Activated CD4-positive, alpha-beta T cell treated with anti-CD3 and anti-CD28 coated beads for 36 hours (primary cell): ENCODE measurements around the gene ARFIP2. TPM values are rescaled to one million over a fixed set of nuclear protein-coding genes. Genes with fewer than 3 reads are reported as not detected.
A peak's percentile ranks its signal among the peaks of the same experiment; 100 is the strongest.

Source experiments
- ATAC-seq: fragments of 200-7000 bp; cut with Tn5 transposase; one replicate; pipeline ENCODE4 v1.10.0; 2021; ENCODE audit warnings: mild to moderate bottlenecking, moderate library complexity
- CTCF ChIA-PET: fragments of 350-600 bp; sonication (Branson Sonifier 250); formaldehyde crosslinking; loops from one replicate; lab custom pipeline; 2021; ENCODE audit warnings: antibody characterized with exemption; lab: Charles Lee
- POLR2A ChIA-PET: fragments of 350-600 bp; sonication (Branson Sonifier 250); formaldehyde crosslinking; loops from one replicate; lab custom pipeline; 2021; ENCODE audit warnings: antibody characterized with exemption, inconsistent platforms; lab: Charles Lee
- DNase-seq: peaks from one replicate; pipeline ENCODE4 v3.0.0-alpha.2; 2020
- H3K27ac Mint-ChIP-seq: one replicate; pipeline ENCODE4 v1.8.0; 2021; ENCODE audit warnings: mixed read lengths
- H3K27me3 Mint-ChIP-seq: one replicate; pipeline ENCODE4 v1.8.0; 2021; ENCODE audit warnings: mixed read lengths
- H3K36me3 Mint-ChIP-seq: one replicate; pipeline ENCODE4 v1.8.0; 2021; ENCODE audit warnings: low read depth, mixed read lengths
- H3K4me1 Mint-ChIP-seq: one replicate; pipeline ENCODE4 v1.8.0; 2021; ENCODE audit warnings: mixed read lengths
- H3K4me3 Mint-ChIP-seq: one replicate; pipeline ENCODE4 v1.8.0; 2021; ENCODE audit warnings: mild to moderate bottlenecking, moderate library complexity, mixed read lengths
- H3K9me3 Mint-ChIP-seq: one replicate; pipeline ENCODE4 v1.8.0; 2021; ENCODE audit warnings: low read depth, mixed read lengths
- intact Hi-C, 2 experiments: fragments of 100-400 bp; cut with DNase I in 1 of 2; cut with micrococcal nuclease in 1 of 2; formaldehyde crosslinking; loops; one replicate each; pipeline versions ENCODE4 v1.14.2 to v1.15.1; 2022 to 2024; cut with DNase I, micrococcal nuclease
- total RNA-seq, 2 experiments: library from RNA; stranded (reverse); gene quantifications; one replicate each; pipeline ENCODE4 v1.2.3, GENCODE V29; 2021

ARFIP2 gene
- total RNA-seq, 2 experiments from 2014 or later, result 36.7 to 40.3 TPM

GRCh38 chr11:6504166-6504565, 23.0 kb upstream of the ARFIP2 start:
- no peaks in the 10 kb centered on the region for H3K9me3 Mint-ChIP-seq
- ChIA-PET POLR2A (no interaction called here), CTCF (interaction anchor here (0.6 to 7.5 kb wide), 4 partner anchors 14 to 126 kb away, joined by 4 to 69 read pairs (median 8); no protein-coding TSS in a partner anchor)
- no peak overlapping the region for H3K27ac Mint-ChIP-seq
- H3K36me3 Mint-ChIP-seq, result peaks cover 17% of the 10 kb centered on the region
- no peaks in the 10 kb centered on the region for H3K27me3 Mint-ChIP-seq
- no peak for DNase-seq
- no peak for ATAC-seq
- intact Hi-C loops, result no loop called here
- no peak overlapping the region for H3K4me3 Mint-ChIP-seq
- no peaks in the 10 kb centered on the region for H3K4me1 Mint-ChIP-seq

- intact Hi-C loops, result no loop called here
- H3K27me3 Mint-ChIP-seq, result no peaks in the 10 kb centered on the region
- ChIA-PET POLR2A (no interaction called here), CTCF (interaction anchor here (7.5 kb wide), 1 partner anchor 125 kb away, joined by 69 read pairs; no protein-coding TSS in a partner anchor)
- no peak for DNase-seq
- H3K9me3 Mint-ChIP-seq, result no peaks in the 10 kb centered on the region
- H3K27ac Mint-ChIP-seq, result no peak overlapping the region
- H3K36me3 Mint-ChIP-seq, result peaks cover 21% of the 10 kb centered on the region
- no peak overlapping the region for H3K4me3 Mint-ChIP-seq
- no peak for ATAC-seq
- no peaks in the 10 kb centered on the region for H3K4me1 Mint-ChIP-seq
Observed at GRCh38 chr11:6502382-6502781, 21.3 kb upstream of the ARFIP2 start.

DNA sequence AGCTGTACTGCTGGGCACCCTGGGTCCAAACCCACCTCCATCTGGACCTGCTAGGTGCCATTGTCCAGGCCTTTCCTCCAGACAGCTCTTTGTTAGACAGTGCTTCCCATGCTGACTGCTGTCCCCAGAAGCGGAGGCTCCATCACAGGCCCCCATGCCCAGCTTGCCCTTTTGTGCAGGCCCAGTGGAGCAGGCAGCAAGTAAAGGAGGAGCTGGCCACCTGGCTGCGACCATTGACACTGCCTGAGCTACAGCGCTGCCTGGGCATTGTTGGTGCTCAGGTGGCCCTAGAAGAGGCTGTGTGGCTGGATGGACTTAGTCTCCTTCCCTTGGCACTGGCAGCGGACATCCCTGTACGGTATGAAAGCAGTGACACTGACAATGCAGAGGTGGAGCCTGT, 17.4 kb upstream of the ARFIP2 start:
- ChIA-PET POLR2A (no interaction called here), CTCF (interaction anchor here (0.7 to 4.1 kb wide), 6 partner anchors 9 to 120 kb away, joined by 3 to 21 read pairs (median 3); no protein-coding TSS in a partner anchor)
- no peaks in the 10 kb centered on the region for H3K27me3 Mint-ChIP-seq
- no peak overlapping the region for H3K4me3 Mint-ChIP-seq
- H3K9me3 Mint-ChIP-seq, result no peaks in the 10 kb centered on the region
- DNase-seq, result no peak
- H3K27ac Mint-ChIP-seq, result peak overlapping the region; percentile 33
- no peak for ATAC-seq
- H3K4me1 Mint-ChIP-seq, result no peaks in the 10 kb centered on the region
- intact Hi-C loops, result no loop called here
- H3K36me3 Mint-ChIP-seq, result peaks cover 18% of the 10 kb centered on the region

GRCh38 chr11:6498121-6498520, 17.0 kb upstream of the ARFIP2 start:
- ATAC-seq (no peak), DNase-seq (no peak)
- POLR2A ChIA-PET, result no interaction called here
- peaks cover 19% of the 10 kb centered on the region for H3K36me3 Mint-ChIP-seq
- no peak overlapping the region for H3K4me3 Mint-ChIP-seq
- intact Hi-C loops, result no loop called here
- H3K27ac Mint-ChIP-seq, result no peak overlapping the region
- no peaks in the 10 kb centered on the region for H3K27me3 Mint-ChIP-seq
- H3K9me3 Mint-ChIP-seq, result no peaks in the 10 kb centered on the region
- no peaks in the 10 kb centered on the region for H3K4me1 Mint-ChIP-seq
- CTCF ChIA-PET, result interaction anchor here (0.7 to 4.1 kb wide), 3 partner anchors 16 to 119 kb away, joined by 3 to 21 read pairs (median 3); no protein-coding TSS in a partner anchor

DNA sequence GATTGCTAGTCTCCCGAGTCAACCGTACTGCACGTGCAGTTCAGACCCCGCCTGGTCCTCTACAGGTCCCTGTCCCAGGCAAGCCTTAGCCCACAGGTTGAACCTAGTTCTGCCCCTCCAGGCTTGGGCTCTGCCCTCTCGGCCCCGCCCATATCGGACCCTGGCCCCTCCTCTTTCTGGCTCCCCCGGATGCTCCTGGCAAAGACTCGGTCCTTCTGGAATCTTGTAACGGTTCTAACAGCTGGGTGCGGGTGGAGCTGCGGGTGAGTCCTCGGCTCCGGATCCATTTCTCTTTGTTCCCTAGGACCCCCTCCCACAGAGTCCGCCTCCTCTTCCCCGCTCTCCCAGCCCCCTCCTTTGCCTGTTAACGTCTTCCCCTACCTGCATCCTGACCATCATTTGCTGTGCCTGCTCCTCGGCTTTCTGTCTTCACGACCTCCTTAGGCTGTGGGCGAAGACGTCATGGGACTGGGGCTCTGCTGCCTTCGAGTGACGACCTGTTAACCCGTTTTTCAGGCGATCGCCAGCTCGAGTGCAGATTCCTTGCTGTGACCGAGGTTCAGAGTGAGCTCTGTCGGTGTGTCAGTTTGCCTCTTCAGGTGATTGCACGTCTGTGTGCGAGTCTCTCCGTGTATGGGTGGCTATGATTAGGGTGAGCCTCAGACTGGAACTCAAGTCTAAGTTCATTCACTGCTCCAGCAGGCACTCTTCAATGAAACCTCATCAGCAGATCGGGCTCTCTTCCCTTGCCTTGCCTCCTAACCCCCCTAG, 16.1 kb upstream of the ARFIP2 start, which contains the start of gene DNHD1:
Gene DNHD1 (plus strand): TSS at position 212 of the 771 bp plus-strand sequence. CDS start 936 bp downstream, outside the sequence.
- ATAC-seq (no peak), DNase-seq (no peak)
- POLR2A ChIA-PET, result no interaction called here
- no peak within 1 kb of the TSS for H3K4me3 Mint-ChIP-seq
- H3K4me1 Mint-ChIP-seq, result no peaks in the 10 kb centered on the region
- no peaks in the 10 kb centered on the region for H3K27me3 Mint-ChIP-seq
- peak within 1 kb of the TSS; percentile 20 for H3K27ac Mint-ChIP-seq
- CTCF ChIA-PET, result interaction anchor here (0.6 kb wide), 1 partner anchor 112 kb away, joined by 3 read pairs; no protein-coding TSS in a partner anchor
- H3K9me3 Mint-ChIP-seq, result no peaks in the 10 kb centered on the region
- intact Hi-C loops, result no loop called here
- peaks cover 26% of the 10 kb centered on the region for H3K36me3 Mint-ChIP-seq

DNA sequence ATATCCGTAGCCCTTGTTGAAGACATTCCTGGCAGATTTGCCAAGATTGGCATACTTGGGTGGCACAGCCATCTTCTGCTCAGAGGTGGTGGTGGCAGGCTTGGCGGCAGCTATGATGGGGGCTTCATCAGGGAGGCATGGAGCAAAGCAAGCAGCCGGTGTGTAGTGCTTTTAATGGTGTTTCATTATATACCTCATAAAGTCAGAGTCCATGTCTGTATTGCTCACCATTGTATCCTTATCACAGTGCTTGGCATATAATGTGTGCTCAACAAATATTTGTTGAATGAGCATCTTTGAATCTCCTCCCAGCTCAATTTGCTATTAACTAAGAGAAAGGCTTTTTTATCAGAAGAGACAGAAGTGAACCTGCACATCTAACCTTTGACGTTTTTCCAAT, 8.2 kb upstream of the ARFIP2 start:
- Mint-ChIP-seq H3K27me3 (no peaks in the 10 kb centered on the region), H3K27ac (no peak overlapping the region), H3K36me3 (peaks cover 25% of the 10 kb centered on the region), H3K9me3 (no peaks in the 10 kb centered on the region), H3K4me1 (peaks cover 2% of the 10 kb centered on the region), H3K4me3 (no peak overlapping the region)
- ChIA-PET POLR2A (no interaction called here), CTCF (interaction anchor here (0.6 to 2.4 kb wide), 6 partner anchors 10 to 429 kb away, joined by 3 to 10 read pairs (median 4); no protein-coding TSS in a partner anchor)
- intact Hi-C loops, result loop anchor here in 1 of 2 experiments (10.0 kb wide), 1 partner anchor 1025 kb away; the partner anchor contains the start of gene PPFIBP2
- DNase-seq, result no peak
- ATAC-seq, result no peak

GRCh38 chr11:6488821-6489220, 7.7 kb upstream of the ARFIP2 start:
- no peaks in the 10 kb centered on the region for H3K9me3 Mint-ChIP-seq
- ChIA-PET POLR2A (no interaction called here), CTCF (interaction anchor here (1.4 to 2.8 kb wide), 3 partner anchors 17 to 110 kb away, joined by 4 to 10 read pairs (median 9); no protein-coding TSS in a partner anchor)
- H3K4me3 Mint-ChIP-seq, result no peak overlapping the region
- H3K4me1 Mint-ChIP-seq, result peaks cover 2% of the 10 kb centered on the region
- peaks cover 25% of the 10 kb centered on the region for H3K36me3 Mint-ChIP-seq
- H3K27ac Mint-ChIP-seq, result no peak overlapping the region
- DNase-seq (no peak), ATAC-seq (no peak)
- no peaks in the 10 kb centered on the region for H3K27me3 Mint-ChIP-seq
- intact Hi-C loops, result loop anchor here in 1 of 2 experiments (10.0 kb wide), 1 partner anchor 1026 kb away; the partner anchor contains the start of gene PPFIBP2

DNA sequence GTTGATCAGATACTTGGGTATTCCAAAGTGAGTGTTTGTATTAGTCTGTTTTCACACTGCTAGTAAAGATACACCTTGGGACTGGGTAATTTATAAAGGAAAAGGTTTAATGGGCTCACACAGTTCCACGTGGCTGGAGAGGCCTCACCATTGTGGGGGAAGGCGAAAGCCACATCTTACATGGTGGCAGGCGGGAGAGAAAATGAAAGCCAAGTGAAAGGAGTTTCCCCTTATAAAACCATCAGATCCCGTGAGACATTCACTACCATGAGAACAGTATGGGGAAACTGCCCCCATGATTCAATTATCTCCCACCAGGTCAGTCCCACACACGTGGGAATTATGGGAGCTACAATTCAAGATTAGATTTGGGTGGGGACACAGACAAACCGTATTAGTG, 7.2 kb upstream of the ARFIP2 start:
- Mint-ChIP-seq H3K4me1 (peaks cover 4% of the 10 kb centered on the region), H3K4me3 (no peak overlapping the region), H3K36me3 (peaks cover 27% of the 10 kb centered on the region), H3K9me3 (no peaks in the 10 kb centered on the region), H3K27me3 (no peaks in the 10 kb centered on the region), H3K27ac (no peak overlapping the region)
- ChIA-PET CTCF (interaction anchor here (1.4 to 3.1 kb wide), 4 partner anchors 17 to 110 kb away, joined by 4 to 13 read pairs (median 10); no protein-coding TSS in a partner anchor), POLR2A (no interaction called here)
- ATAC-seq (no peak), DNase-seq (no peak)
- intact Hi-C loops, result loop anchor here in 1 of 2 experiments (10.0 kb wide), 1 partner anchor 1026 kb away; the partner anchor contains the start of gene PPFIBP2

- no peak overlapping the region for H3K27ac Mint-ChIP-seq
- H3K27me3 Mint-ChIP-seq, result no peaks in the 10 kb centered on the region
- CTCF ChIA-PET, result interaction anchor here (1.0 to 3.1 kb wide), 5 partner anchors 19 to 326 kb away, joined by 3 to 13 read pairs (median 4); no protein-coding TSS in a partner anchor
- POLR2A ChIA-PET, result interaction anchor here (0.7 kb wide), 1 partner anchor 79 kb away, joined by 3 read pairs; no protein-coding TSS in a partner anchor
- intact Hi-C loops, result loop anchor here (2.0 to 10.0 kb wide), 2 partner anchors 40 to 1028 kb away; partner anchors contain the start of gene PPFIBP2 (in 1 of the 2)
- ATAC-seq (no peak), DNase-seq (no peak)
- no peaks in the 10 kb centered on the region for H3K9me3 Mint-ChIP-seq
- H3K4me1 Mint-ChIP-seq, result peaks cover 15% of the 10 kb centered on the region
- no peak overlapping the region for H3K4me3 Mint-ChIP-seq
- H3K36me3 Mint-ChIP-seq, result peaks cover 29% of the 10 kb centered on the region
Observed at GRCh38 chr11:6486938-6487337, 5.8 kb upstream of the ARFIP2 start.

DNA sequence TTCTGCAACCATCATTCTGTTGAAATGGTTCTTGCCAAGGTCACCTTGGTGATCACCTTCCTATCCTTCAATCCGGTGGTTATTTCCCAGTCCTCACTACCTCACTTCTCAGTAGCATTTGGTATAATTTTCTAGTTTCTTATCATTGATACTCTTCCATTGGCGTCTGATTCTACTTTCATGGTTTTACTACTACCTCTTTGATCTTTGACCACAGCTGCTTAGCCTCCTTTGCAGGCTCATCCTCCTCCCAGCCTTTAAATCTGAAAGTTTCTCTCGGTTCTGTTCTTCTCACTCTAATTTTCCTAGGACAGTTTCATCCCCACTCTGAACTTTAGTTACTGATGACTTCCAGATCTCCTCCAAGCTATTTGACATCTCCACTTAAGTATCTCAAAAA, 5.1 kb upstream of the ARFIP2 start:
- CTCF ChIA-PET, result interaction anchor here (0.6 to 3.1 kb wide), 5 partner anchors 19 to 197 kb away, joined by 4 to 13 read pairs (median 4); partner anchors contain the start of gene MRPL17
- no peak for DNase-seq
- ATAC-seq, result no peak
- H3K9me3 Mint-ChIP-seq, result no peaks in the 10 kb centered on the region
- no peaks in the 10 kb centered on the region for H3K27me3 Mint-ChIP-seq
- H3K4me3 Mint-ChIP-seq, result no peak overlapping the region
- no peak overlapping the region for H3K27ac Mint-ChIP-seq
- H3K36me3 Mint-ChIP-seq, result peaks cover 26% of the 10 kb centered on the region
- POLR2A ChIA-PET, result interaction anchor here (0.7 kb wide), 1 partner anchor 79 kb away, joined by 3 read pairs; no protein-coding TSS in a partner anchor
- intact Hi-C loops, result loop anchor here (2.0 to 10.0 kb wide), 2 partner anchors 41 to 1029 kb away; partner anchors contain the start of gene PPFIBP2 (in 1 of the 2)
- H3K4me1 Mint-ChIP-seq, result peaks cover 15% of the 10 kb centered on the region

GRCh38 chr11:6485661-6486060, 4.5 kb upstream of the ARFIP2 start:
- ChIA-PET CTCF (interaction anchor here (0.6 to 3.1 kb wide), 7 partner anchors 10 to 197 kb away, joined by 3 to 13 read pairs (median 4); partner anchors contain the start of gene MRPL17), POLR2A (interaction anchor here (0.7 kb wide), 1 partner anchor 44 kb away, joined by 3 read pairs; no protein-coding TSS in a partner anchor)
- Mint-ChIP-seq H3K9me3 (no peaks in the 10 kb centered on the region), H3K4me1 (peaks cover 15% of the 10 kb centered on the region), H3K27ac (no peak overlapping the region), H3K27me3 (no peaks in the 10 kb centered on the region), H3K4me3 (no peak overlapping the region), H3K36me3 (peaks cover 27% of the 10 kb centered on the region)
- no peak for DNase-seq
- no peak for ATAC-seq
- intact Hi-C loops, result loop anchor here (2.0 to 10.0 kb wide), 2 partner anchors 41 to 1029 kb away; partner anchors contain the start of gene PPFIBP2 (in 1 of the 2)
